ENCODE results near the gene CEP41.

DNA sequence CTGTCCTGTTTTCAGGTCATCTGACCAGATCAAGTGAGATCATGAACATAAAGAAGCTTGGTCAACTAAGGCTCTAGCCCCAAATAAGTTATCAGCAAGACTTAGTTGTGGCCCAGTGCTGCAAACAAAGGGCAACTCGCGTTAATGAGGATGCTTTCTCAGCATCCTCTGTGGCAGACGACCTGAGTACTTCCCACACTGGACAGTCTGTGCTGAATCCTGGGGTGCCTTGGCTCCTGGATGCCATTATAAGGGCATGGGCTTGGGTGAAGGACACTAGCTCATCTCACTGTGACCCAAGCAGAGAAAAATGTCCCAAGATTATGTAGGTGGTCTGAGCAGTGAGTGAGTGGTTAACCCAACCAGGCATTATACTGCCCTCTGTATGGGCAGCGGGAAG is 82.3 kb downstream of the CEP41 start:
- TF ChIP-seq POLR2A (IDR thresholded peaks at IDR 0.05) (no peak), CTCF (IDR thresholded peaks at IDR 0.05) (no peak)

Data from lower leg skin (tissue), 3 donors.